NCI-H82 treated with DMSO at 0.1 percent for 48 hours (cell line): ENCODE measurements around the gene ROBO2.

Experiments used
- DNase-seq: peaks from one replicate; lab custom pipeline; 2025; ENCODE audit not compliant: unreplicated experiment; lab: John Stamatoyannopoulos, UW

Gene ROBO2

GRCh38 chr3:77096966-77097890, 57.3 kb downstream of the ROBO2 start:
- DNase-seq: no peak

GRCh38 chr3:77102951-77103769, 63.3 kb downstream of the ROBO2 start:
- DNase-seq: no peak

- no peak for DNase-seq
Measured at GRCh38 chr3:77122652-77123051, 82.8 kb downstream of the ROBO2 start.

GRCh38 chr3:77125966-77126365, 86.1 kb downstream of the ROBO2 start:
- peak; percentile 32 for DNase-seq

GRCh38 chr3:77134769-77135168, 94.9 kb downstream of the ROBO2 start:
- peak; percentile 39 for DNase-seq

- no peak for DNase-seq
Measured at GRCh38 chr3:77137559-77137958, 97.7 kb downstream of the ROBO2 start.

- no peak for DNase-seq
Measured at GRCh38 chr3:77139624-77140023, 99.7 kb downstream of the ROBO2 start.

GRCh38 chr3:77141423-77141822, 101.5 kb downstream of the ROBO2 start:
- no peak for DNase-seq

GRCh38 chr3:77142578-77142977, 102.7 kb downstream of the ROBO2 start:
- no peak for DNase-seq

- no peak for DNase-seq
Measured at GRCh38 chr3:77146004-77146403, 106.1 kb downstream of the ROBO2 start.

GRCh38 chr3:77147836-77148578, 108.1 kb downstream of the ROBO2 start:
- DNase-seq: no peak

- DNase-seq: peak; percentile 83
Measured at GRCh38 chr3:77149382-77149781, 109.5 kb downstream of the ROBO2 start.

- no peak for DNase-seq
Measured at GRCh38 chr3:77150028-77150427, 110.1 kb downstream of the ROBO2 start.

- DNase-seq: no peak
Measured at GRCh38 chr3:77150759-77151158, 110.9 kb downstream of the ROBO2 start.

GRCh38 chr3:77158730-77159581, 119.1 kb downstream of the ROBO2 start:
- peak; percentile 33 for DNase-seq

- no peak for DNase-seq
Measured at GRCh38 chr3:77160931-77161497, 121.1 kb downstream of the ROBO2 start.

GRCh38 chr3:77169823-77170222, 129.9 kb downstream of the ROBO2 start:
- no peak for DNase-seq

- DNase-seq: no peak
Measured at GRCh38 chr3:77171026-77171425, 131.1 kb downstream of the ROBO2 start.

GRCh38 chr3:77179762-77180161, 139.9 kb downstream of the ROBO2 start:
- DNase-seq: peak; percentile 63

- DNase-seq: no peak
Measured at GRCh38 chr3:77182341-77182740, 142.4 kb downstream of the ROBO2 start.
